ENCODE measurements around the gene KRTAP1-4.

GRCh38 chr17:41004397-41004796 lies 25.6 kb downstream of the KRTAP1-4 start:
- TF ChIP-seq CTCF (conservative IDR thresholded peaks at IDR 0.05), result no peak
- no peak for TF ChIP-seq EZH2 (IDR thresholded peaks at IDR 0.05; ENCODE audit: low read depth)
